ENCODE measurements around the gene RFXANK.

DNA sequence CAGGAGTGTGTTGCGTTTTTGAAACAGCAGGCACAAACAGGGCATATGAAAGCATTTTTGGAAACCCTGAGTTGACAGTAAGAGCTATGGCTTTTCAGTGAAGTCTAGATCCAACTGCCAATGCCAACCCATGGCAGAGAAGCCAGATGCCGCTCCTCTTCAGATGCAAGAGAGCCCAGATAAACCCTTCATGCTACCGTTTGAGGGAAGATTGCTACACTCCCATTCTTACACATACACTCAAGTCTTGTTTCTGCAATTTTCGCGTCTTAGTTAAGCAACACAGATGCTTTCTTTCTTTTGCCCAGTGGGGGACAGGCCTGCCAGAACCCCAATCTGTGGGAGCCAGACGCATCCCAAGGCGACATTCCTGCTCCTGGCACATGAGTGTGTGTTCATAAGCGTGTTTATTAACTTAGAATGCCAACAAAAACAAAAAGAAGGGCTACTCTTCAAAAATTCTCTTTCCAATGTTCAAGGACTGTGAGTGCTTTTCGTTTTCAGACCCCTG, 10.5 kb upstream of the RFXANK start:
- TF ChIP-seq, protein P1, sequence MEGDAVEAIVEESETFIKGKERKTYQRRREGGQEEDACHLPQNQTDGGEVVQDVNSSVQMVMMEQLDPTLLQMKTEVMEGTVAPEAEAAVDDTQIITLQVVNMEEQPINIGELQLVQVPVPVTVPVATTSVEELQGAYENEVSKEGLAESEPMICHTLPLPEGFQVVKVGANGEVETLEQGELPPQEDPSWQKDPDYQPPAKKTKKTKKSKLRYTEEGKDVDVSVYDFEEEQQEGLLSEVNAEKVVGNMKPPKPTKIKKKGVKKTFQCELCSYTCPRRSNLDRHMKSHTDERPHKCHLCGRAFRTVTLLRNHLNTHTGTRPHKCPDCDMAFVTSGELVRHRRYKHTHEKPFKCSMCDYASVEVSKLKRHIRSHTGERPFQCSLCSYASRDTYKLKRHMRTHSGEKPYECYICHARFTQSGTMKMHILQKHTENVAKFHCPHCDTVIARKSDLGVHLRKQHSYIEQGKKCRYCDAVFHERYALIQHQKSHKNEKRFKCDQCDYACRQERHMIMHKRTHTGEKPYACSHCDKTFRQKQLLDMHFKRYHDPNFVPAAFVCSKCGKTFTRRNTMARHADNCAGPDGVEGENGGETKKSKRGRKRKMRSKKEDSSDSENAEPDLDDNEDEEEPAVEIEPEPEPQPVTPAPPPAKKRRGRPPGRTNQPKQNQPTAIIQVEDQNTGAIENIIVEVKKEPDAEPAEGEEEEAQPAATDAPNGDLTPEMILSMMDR (conservative IDR thresholded peaks at IDR 0.05 in 1 of 2, IDR thresholded peaks at IDR 0.05 in 1 of 2; ENCODE audit: extremely low read depth in 1 of 2, insufficient read depth in 1 of 2, low read depth in 1 of 2, low read length in 2 of 2): no peak
- no peak for TF ChIP-seq EZH2 (IDR thresholded peaks at IDR 0.05; ENCODE audit: borderline replicate concordance, low read length)
